ENCODE data around the gene ZNF529.

Gene ZNF529

DNA sequence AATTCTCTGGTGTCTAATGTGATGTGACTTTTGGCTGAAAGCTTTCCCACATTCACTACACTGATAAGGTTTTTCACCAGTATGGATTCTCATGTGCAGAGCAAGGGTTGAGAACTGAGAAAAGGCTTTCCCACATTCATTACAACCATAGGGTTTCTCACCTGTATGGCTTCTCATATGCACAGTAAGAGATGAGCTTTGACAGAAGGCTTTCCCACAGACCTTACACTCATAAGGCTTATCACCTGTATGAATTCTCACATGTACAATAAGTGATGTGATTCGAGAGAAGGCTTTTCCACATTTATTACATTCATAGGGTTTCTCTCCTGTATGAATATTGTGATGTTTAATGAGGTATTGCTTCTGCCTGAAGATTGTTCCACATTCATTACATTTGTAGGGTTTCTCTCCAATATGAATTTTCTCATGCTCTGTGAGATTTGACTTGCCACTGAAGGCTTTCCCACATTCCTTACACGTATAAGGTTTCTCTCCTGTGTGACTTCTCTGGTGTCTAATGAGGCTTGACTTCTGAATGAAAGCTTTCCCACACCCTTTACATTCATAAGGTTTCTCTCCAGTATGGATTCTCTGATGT lies 59.0 kb downstream of the ZNF529 start:
- DNase-seq (ENCODE audit: low read depth in 1 of 2, low spot score in 1 of 2) = no peak

DNA sequence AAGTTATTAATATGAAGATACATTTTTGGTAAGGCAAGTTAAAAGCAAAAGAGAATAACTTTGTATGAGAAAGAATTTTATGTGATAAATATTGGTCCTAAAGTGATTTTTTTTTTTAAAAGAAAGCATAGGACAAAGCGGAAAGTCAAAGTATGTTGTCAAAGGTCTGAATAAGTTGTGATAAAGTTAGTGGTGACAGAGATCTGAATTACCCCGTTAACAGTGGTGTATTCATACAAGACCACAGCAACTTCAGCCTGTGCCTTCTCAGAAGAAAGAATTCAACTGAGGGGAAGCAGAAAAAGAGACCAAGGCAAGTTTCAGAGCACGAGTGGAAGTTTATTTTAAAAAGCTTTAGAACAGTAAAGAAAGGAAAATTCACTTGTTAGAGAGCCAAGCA lies 64.8 kb downstream of the ZNF529 start:
- no peak for DNase-seq (ENCODE audit: low read depth in 1 of 2, low spot score in 1 of 2)

DNA sequence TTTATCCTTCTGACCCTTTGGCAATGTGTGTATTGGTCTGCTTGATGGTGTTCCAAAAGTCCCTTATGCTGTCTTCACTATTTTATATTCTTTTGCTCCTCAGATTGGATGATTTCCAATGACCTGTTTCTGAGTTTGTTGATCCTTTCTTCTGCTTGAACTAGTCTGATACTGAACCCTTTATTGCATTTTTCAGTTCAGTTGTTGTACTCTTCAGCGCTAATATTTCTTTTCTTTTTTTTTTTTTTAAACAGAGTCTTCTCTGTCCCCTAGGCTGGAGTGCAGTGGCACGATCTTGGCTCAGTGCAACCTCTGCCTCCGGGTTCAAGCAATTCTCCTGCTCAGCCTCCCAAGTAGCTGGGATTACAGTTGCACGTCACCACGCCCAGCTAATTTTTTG lies 71.1 kb downstream of the ZNF529 start:
- DNase-seq (ENCODE audit: low read depth in 1 of 2, low spot score in 1 of 2) = no peak

GRCh38 chr19:36497001-36497400 lies 76.1 kb downstream of the ZNF529 start:
- DNase-seq (ENCODE audit: low read depth in 1 of 2, low spot score in 1 of 2) = no peak
